Transverse colon (tissue), 4 donors: Measurements from ENCODE around the gene CORO2A.

Experiments
- CTCF ChIP-seq, 5 experiments: fragments of 200-600 bp in 3 of 5; fragments of 450-650 bp in 2 of 5; sonication (generic) in 3 of 5; IDR thresholded peaks; 1 replicate in 2 of 5; 2 replicates in 3 of 5; pipeline ENCODE4 v1.5.1; 2016 to 2017; ENCODE audit warnings: antibody characterized with exemption in 5 of 5, inconsistent platforms in 3 of 5, mild to moderate bottlenecking in 2 of 5, moderate library complexity in 1 of 5
- POLR2AphosphoS5 ChIP-seq, 3 donors: sonication (generic); formaldehyde crosslinking; IDR thresholded peaks; one replicate each; pipeline ENCODE4 v1.6.1; 2016; ENCODE audit warnings: antibody characterized with exemption in 3 of 3

- TF ChIP-seq POLR2AphosphoS5 (IDR thresholded peaks at IDR 0.05) (no peak), CTCF (IDR thresholded peaks at IDR 0.05) (no peak)
These were observed 42.3 kb downstream of the CORO2A start for GRCh38 chr9:98150164-98150563.
